Esophagus squamous epithelium (tissue), 4 donors: ENCODE data around the gene CTRB2.

Source experiments
- POLR2A ChIP-seq, 4 donors: fragments of 450-650 bp; IDR thresholded peaks; one replicate each; pipeline ENCODE4 v1.6.1; 2017; ENCODE audit warnings: antibody characterized with exemption in 4 of 4, mild to moderate bottlenecking in 4 of 4, moderate library complexity in 3 of 4
- TF ChIP-seq, protein P1 (sequence below), 6 experiments: fragments of 450-650 bp in 4 of 6; fragments of 200-600 bp in 2 of 6; sonication (generic) in 2 of 6; IDR thresholded peaks; one replicate each; pipeline ENCODE4 v1.5.1; 2016 to 2019; ENCODE audit warnings: antibody characterized with exemption in 6 of 6, mild to moderate bottlenecking in 4 of 6, moderate library complexity in 4 of 6

DNA sequence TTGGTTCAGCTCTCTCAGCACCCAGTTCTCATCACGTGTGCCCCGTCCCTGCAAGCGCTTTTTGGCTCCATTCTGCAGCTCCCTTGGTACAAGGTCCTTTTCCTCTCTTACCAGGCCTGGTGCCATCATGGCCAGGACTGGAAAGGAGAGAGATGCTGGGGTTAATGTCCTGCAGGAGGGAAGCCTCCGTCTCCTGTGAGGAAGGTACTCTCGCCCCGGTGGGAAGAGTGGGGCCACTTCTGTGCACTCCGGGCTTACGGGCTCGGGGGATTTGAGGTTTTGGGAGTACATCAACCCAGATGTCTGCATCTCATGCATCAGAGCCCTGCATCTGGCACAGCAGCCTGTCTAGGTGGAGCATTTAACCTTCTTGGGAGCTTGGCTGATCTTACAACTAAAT lies 10.1 kb downstream of the CTRB2 start:
- no peak for TF ChIP-seq POLR2A (IDR thresholded peaks at IDR 0.05)
- TF ChIP-seq, protein P1, sequence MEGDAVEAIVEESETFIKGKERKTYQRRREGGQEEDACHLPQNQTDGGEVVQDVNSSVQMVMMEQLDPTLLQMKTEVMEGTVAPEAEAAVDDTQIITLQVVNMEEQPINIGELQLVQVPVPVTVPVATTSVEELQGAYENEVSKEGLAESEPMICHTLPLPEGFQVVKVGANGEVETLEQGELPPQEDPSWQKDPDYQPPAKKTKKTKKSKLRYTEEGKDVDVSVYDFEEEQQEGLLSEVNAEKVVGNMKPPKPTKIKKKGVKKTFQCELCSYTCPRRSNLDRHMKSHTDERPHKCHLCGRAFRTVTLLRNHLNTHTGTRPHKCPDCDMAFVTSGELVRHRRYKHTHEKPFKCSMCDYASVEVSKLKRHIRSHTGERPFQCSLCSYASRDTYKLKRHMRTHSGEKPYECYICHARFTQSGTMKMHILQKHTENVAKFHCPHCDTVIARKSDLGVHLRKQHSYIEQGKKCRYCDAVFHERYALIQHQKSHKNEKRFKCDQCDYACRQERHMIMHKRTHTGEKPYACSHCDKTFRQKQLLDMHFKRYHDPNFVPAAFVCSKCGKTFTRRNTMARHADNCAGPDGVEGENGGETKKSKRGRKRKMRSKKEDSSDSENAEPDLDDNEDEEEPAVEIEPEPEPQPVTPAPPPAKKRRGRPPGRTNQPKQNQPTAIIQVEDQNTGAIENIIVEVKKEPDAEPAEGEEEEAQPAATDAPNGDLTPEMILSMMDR (IDR thresholded peaks at IDR 0.05) = no peak
